NOMO-1 treated with dmso at 0.1 percent for 144 hours (cell line): ENCODE data around the gene MACROD2.

Source experiments
- DNase-seq: peaks from one replicate; lab custom pipeline; 2025; ENCODE audit not compliant: unreplicated experiment; lab: John Stamatoyannopoulos, UW

MACROD2 gene

GRCh38 chr20:15847196-15847784 lies 1852.0 kb downstream of the MACROD2 start:
- DNase-seq = no peak

DNA sequence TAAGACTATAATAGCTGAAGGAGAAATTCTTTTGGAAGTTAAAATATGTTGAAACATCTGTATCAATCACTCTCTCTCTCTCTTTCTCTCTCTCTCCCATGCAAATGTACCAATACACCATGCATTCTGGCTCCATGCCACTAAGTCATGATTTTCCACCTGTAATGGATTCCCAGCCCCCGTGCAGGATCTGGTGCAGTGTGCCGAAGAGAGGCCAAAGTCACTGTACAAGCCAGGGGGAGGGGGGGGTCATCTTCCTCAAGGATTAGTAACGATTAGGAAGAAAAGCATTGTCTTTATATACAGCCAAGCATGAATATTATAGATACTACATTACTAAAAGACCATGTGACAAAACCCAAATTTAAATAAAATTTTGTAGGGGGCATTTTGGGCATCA lies 1852.8 kb downstream of the MACROD2 start:
- DNase-seq = no peak

DNA sequence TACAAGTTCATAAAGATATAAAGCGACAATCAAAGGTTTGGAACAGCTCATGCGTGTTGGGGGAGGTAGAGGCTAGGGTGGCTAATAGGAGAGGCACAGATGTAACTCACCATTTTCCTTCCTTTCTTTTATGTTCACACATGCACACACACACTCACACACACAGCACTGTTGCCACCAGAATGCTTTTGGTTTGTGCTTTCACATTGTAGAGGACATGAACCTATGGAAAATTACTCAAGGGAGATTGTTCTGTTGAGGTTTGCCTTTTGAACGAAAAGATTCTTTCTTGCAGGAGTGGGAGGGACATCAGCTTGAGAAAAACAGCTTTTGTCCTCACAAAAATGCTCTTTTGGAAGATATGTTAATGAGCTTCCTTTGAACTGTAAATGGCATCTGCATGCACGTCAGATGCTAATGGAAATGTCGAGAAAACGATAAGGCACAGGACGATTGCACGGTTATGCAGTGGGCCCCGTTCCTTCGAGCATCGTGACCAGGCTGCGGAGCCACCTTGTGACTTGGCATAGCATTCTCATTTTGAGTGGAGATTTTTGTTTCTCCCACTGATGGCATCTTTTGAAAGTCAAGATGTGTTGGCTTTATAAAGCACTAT lies 1853.8 kb downstream of the MACROD2 start:
- DNase-seq = no peak

- DNase-seq = no peak
These were observed 1856.4 kb downstream of the MACROD2 start for GRCh38 chr20:15851576-15852215.

DNA sequence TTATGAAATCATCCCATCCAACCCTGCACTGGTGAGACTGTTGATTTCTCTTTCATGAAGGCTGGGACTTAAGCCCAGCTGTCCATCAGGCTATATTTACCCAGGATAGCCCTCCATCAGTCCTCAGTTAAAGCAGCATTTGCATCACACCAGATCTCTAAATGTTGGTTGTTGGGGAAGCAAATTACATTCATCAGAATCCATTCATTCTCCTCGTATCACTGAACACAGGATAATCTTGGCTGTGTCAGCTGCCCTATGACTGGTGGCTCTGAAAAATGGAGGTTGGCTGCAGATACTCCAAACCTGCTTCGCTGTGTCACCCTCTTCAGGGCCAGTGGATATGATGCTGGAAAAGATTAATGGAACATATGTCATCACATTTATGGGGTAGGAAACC lies 1859.6 kb downstream of the MACROD2 start:
- DNase-seq = no peak

DNA sequence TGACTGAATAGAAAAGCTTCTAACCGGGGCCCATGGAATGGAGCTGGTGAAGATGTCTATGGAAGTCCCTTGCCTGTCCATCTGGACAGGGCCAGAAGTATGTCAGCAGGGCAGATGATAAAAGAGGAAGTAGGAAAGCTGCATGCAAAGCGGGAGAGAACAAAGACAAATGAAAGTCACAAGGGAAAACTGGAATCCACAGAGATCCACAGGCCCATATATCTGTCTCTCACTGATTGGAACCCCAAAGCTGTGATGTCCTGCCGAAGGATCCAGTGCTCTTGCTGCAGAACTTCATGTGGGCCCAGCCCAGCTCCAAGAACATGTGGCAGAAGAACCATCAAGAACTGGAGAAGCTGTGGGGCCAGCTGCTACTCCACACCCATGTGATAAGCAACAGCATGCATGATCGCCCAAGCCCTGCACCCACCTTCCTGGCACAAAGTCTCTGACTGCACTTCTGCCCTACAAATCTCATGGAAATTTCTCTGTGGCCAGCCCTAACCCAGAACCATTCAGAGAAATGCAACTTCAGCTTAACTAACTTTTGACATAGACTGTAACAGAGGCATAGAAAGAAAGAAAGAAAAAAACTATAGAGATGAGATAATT lies 1862.0 kb downstream of the MACROD2 start:
- DNase-seq = no peak

GRCh38 chr20:15859061-15859460 lies 1863.7 kb downstream of the MACROD2 start:
- DNase-seq = no peak

DNA sequence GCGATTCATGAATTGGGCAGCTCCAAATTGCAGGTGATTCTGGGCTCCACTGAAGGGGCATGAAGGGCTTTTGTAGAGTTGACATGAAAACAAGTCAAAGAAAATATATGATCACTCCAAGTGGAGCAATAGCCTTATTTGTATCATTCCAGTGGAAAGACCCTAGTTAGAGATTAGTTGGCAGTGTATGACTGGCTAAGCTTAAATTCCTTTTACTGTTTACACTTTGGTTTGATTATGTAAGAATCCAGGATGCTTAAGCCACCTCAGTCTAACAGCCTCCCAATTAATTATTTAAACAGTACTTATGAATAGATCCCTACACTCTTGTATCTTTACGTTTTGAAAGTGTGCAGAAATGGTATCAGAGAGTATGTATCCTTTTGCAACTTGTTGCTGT lies 1865.5 kb downstream of the MACROD2 start:
- no peak for DNase-seq

GRCh38 chr20:15862178-15862577 lies 1866.9 kb downstream of the MACROD2 start:
- DNase-seq = no peak

GRCh38 chr20:15863735-15864134 lies 1868.4 kb downstream of the MACROD2 start:
- no peak for DNase-seq

- DNase-seq = no peak
These were observed 1870.2 kb downstream of the MACROD2 start for GRCh38 chr20:15865553-15865952.

GRCh38 chr20:15866916-15867730 lies 1871.8 kb downstream of the MACROD2 start:
- no peak for DNase-seq

DNA sequence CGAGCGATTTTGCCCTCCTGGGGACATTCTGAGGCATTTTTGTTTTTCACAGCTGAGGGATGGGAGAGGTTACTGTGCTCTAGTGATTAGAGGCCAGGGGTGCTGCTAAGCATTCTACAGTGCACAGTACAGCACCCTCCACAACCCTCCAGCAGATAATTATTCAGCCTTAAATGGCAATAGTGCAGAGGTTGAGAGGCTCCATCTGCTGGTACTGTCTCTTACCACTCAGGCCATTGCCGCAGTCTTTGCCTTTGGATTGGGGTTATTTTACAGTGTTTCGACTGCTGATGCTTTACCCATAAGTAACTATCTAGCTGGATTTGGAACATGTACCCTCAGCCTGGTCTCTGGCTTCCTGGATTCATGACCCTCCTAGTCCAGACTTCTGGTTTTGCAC lies 1872.6 kb downstream of the MACROD2 start:
- no peak for DNase-seq

DNA sequence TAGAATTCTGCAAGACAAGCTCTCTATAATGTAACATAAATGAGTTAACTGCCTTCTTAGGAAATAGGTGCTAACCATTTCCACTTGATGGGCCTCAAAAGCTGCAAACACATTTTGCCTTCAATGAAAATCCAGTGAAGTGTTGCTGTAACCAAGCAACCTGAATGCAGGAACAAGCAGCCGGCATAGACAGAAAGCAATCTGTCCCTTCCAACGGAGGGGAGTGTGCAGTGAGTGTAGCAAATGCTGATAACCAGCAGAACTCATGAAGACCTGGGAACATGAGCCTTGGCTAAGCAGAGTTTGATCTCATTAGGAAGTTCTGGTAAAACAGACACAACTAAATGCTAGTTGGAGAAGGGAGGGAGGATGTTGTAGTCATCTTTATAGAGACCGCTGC lies 1880.1 kb downstream of the MACROD2 start:
- no peak for DNase-seq

GRCh38 chr20:15882553-15882952 lies 1887.2 kb downstream of the MACROD2 start:
- no peak for DNase-seq

DNA sequence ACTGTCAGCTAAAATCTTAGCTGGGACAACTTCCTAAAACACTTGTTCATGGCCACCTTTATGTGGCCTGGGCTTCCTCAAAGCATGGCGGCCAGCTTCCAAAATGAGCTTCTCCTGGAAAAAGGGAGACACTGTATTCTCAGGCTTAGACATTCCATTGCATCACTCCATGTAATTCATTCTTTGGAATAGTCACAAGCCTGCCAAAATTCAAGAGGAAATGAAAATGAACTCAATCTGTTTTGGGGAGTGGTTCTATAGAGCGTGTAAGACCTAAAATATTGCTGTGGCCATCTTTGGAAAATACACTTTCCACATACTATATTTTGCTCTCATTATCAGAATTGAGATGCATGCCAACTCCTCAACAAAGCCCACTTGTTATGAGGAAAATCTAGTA lies 1890.9 kb downstream of the MACROD2 start:
- no peak for DNase-seq

GRCh38 chr20:15887387-15887786 lies 1892.1 kb downstream of the MACROD2 start:
- no peak for DNase-seq

DNA sequence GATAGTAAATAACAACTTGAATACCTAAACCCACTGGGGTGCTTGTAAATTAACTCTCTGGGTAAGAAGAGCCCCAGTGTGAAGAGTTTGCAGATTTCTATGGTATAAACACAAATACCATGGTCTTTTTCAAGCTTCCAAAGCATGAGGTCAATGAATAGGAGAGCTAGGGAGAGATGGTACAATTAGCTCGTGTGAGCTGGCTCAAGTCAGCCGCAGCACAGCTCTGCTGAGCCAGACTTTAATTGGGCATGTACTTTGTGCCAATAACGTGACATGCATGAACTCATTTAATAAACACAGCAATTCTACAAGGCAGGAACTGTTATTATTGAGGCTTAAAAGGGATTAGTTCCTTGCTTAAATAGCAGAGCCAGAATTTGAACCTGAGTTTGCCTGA lies 1893.7 kb downstream of the MACROD2 start:
- no peak for DNase-seq

GRCh38 chr20:15889514-15890256 lies 1894.4 kb downstream of the MACROD2 start:
- no peak for DNase-seq

- no peak for DNase-seq
These were observed 1895.2 kb downstream of the MACROD2 start for GRCh38 chr20:15890407-15890982.
